Measurements from ENCODE around the gene POU6F1. TPM values are rescaled to one million over a fixed set of nuclear protein-coding genes. Genes with fewer than 3 reads are reported as not detected.

The POU6F1 gene
- polyA plus RNA-seq, 1 experiment, result 4.7 TPM

GRCh38 chr12:51174501-51174900 is 43.4 kb downstream of the POU6F1 start:
- DNase-seq (ENCODE audit: low read depth), result no peak
- H3K4me3 ChIP-seq (ENCODE audit: low read depth, low read length), result no peak overlapping the region
- TF ChIP-seq CTCF (IDR thresholded peaks at IDR 0.05; ENCODE audit: insufficient read depth, low read depth, low read length), result no peak
- ChIA-PET CTCF (no interaction called here), POLR2A (no interaction called here)
- no peaks in the 10 kb centered on the region for H3K36me3 ChIP-seq (ENCODE audit: control insufficient read depth, insufficient read depth, low read length)
- H3K27me3 ChIP-seq (ENCODE audit: control insufficient read depth, insufficient read depth, low read length), result no peaks in the 10 kb centered on the region

- TF ChIP-seq CTCF (IDR thresholded peaks at IDR 0.05; ENCODE audit: insufficient read depth, low read depth, low read length), result no peak
- CTCF ChIA-PET, result interaction anchor here (1.2 kb wide), 1 partner anchor 12 kb away, joined by 3 read pairs; no protein-coding TSS in a partner anchor
- H3K4me3 ChIP-seq (ENCODE audit: low read depth, low read length), result peak within 1 kb of the TSS; percentile 90
- H3K27me3 ChIP-seq (ENCODE audit: control insufficient read depth, insufficient read depth, low read length), result no peaks in the 10 kb centered on the region
- POLR2A ChIA-PET, result no interaction called here
- peak; percentile 71 for DNase-seq (ENCODE audit: low read depth)
- H3K36me3 ChIP-seq (ENCODE audit: control insufficient read depth, insufficient read depth, low read length), result no peaks in the 10 kb centered on the region
These were observed 45.1 kb downstream of the POU6F1 start, which contains the start of gene TFCP2 for GRCh38 chr12:51172515-51173431. TSS of gene TFCP2 (minus strand) at chr12:51173135. CDS start at chr12:51172422, 713 bp downstream.

DNA sequence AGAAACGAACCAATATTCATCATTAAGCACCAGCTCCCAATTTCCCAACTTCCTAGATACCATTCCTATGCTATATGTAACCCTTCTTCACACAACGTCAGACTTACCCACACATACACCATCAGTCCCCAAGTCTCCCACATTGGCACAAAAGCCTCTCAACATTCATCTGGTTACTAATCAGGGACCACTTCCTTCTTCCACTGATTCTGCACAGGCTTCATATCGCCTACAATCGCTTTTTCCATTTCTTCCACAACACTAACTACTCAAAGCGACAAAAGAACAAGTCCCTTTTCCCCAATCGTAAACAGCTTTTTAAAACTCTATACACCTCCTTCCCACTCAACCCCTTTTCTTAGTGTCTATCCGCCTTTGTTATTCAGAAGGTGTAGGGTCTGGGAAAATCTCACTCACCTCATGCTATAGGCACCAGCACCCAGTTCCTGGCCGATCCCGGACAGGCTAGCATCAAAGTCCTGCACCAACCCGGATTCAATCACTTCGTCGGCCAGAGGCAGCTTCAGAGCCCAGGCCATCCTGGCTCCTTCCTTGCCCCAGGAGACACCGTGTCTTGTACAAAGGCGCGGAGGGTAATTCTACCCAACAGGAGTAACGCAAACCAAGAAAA is 45.9 kb downstream of the POU6F1 start:
- no peaks in the 10 kb centered on the region for H3K27me3 ChIP-seq (ENCODE audit: control insufficient read depth, insufficient read depth, low read length)
- CTCF ChIA-PET, result interaction anchor here (1.2 kb wide), 1 partner anchor 11 kb away, joined by 3 read pairs; no protein-coding TSS in a partner anchor
- peak overlapping the region; percentile 90 for H3K4me3 ChIP-seq (ENCODE audit: low read depth, low read length)
- H3K36me3 ChIP-seq (ENCODE audit: control insufficient read depth, insufficient read depth, low read length), result no peaks in the 10 kb centered on the region
- TF ChIP-seq CTCF (IDR thresholded peaks at IDR 0.05; ENCODE audit: insufficient read depth, low read depth, low read length), result no peak
- POLR2A ChIA-PET, result no interaction called here
- no peak for DNase-seq (ENCODE audit: low read depth)

DNA sequence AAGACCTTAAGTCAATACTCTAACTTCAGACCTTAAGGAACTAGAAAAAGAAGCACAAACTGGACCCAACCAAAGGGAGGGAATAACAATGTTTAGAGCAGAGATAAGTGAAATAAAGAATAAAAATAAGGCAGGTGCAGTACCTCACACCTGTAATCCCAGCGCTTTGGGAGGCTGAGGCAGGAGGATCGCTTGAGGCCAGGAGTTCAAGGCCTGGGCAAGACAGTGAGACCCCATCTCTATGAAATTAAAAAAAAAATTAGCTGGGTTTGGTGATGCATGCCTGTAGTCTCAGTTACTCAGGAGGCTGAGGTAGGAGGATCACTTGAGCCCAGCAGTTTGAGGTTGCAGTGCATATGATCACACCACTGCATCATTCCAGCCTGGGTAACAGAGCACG is 54.1 kb downstream of the POU6F1 start:
- DNase-seq (ENCODE audit: low read depth), result no peak
- no peak for TF ChIP-seq CTCF (IDR thresholded peaks at IDR 0.05; ENCODE audit: insufficient read depth, low read depth, low read length)
- ChIA-PET POLR2A (no interaction called here), CTCF (no interaction called here)
- Histone ChIP-seq H3K27me3 (ENCODE audit: control insufficient read depth, insufficient read depth, low read length) (no peaks in the 10 kb centered on the region), H3K4me3 (ENCODE audit: low read depth, low read length) (no peak overlapping the region), H3K36me3 (ENCODE audit: control insufficient read depth, insufficient read depth, low read length) (no peaks in the 10 kb centered on the region)

GRCh38 chr12:51162217-51162616 is 55.6 kb downstream of the POU6F1 start:
- Histone ChIP-seq H3K36me3 (ENCODE audit: control insufficient read depth, insufficient read depth, low read length) (no peaks in the 10 kb centered on the region), H3K27me3 (ENCODE audit: control insufficient read depth, insufficient read depth, low read length) (no peaks in the 10 kb centered on the region), H3K4me3 (ENCODE audit: low read depth, low read length) (no peak overlapping the region)
- no peak for TF ChIP-seq CTCF (IDR thresholded peaks at IDR 0.05; ENCODE audit: insufficient read depth, low read depth, low read length)
- CTCF ChIA-PET, result no interaction called here
- no peak for DNase-seq (ENCODE audit: low read depth)
- POLR2A ChIA-PET, result no interaction called here

Measured in BJ (cell line).